GM19023 (cell line): ENCODE data around the gene DENND4B.

Experiments
- ATAC-seq: cut with Tn5 transposase; IDR thresholded peaks from one replicate; pipeline ENCODE4 v1.9.1; 2021; ENCODE audit warnings: mild to moderate bottlenecking, moderate library complexity; ENCODE audit not compliant: unreplicated experiment

DENND4B gene

DNA sequence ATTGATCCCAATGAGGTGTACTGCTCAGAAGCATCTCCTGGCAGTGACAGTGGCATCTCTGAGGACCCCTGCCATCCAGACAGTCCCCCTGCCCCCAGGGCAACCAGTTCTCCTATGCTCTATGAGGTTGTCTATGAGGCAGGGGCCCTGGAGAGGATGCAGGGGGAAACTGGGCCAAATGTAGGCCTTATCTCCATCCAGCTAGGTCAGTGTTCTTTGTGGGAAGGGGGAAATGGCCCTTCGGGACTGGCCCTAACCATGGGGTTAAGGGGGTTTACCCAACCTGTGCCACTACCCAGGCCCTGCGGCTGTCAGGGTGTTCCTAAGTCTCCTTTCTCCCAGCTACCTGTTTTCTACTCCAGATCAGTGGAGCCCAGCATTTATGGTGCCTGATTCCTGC lies 22.5 kb upstream of the DENND4B start:
- ATAC-seq: no peak

DNA sequence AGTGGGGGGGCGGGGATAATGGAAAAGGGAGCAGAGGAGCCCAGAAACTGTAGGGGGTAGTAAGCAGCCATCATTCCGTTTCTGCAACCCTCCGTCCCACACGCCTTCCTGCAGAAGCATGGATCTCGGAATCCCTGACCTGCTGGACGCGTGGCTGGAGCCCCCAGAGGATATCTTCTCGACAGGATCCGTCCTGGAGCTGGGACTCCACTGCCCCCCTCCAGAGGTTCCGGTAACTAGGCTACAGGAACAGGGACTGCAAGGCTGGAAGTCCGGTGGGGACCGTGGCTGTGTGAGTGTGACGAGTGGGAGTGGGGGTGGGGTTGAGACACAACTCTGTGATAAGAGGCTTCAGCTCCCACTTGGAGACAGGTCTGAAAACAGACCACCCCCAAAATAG lies 21.9 kb upstream of the DENND4B start:
- no peak for ATAC-seq

DNA sequence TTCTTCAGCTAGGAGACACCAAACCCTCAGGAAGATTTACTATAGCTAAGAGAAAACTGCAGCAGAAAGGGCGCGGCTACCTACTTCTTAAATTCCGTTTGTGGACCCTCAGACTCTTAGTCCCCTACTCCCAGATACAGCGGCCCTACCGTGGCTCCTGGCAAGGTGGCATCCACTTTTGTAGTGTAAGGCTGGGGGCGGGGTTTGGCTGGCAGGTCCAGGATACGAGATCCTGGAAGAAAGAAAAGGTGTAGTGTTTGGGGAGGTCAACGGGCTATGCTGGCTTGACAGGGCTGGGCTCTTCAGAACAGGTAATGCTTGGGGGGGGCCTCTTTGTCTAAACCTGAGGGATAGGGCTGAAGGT lies 21.5 kb upstream of the DENND4B start:
- no peak for ATAC-seq

DNA sequence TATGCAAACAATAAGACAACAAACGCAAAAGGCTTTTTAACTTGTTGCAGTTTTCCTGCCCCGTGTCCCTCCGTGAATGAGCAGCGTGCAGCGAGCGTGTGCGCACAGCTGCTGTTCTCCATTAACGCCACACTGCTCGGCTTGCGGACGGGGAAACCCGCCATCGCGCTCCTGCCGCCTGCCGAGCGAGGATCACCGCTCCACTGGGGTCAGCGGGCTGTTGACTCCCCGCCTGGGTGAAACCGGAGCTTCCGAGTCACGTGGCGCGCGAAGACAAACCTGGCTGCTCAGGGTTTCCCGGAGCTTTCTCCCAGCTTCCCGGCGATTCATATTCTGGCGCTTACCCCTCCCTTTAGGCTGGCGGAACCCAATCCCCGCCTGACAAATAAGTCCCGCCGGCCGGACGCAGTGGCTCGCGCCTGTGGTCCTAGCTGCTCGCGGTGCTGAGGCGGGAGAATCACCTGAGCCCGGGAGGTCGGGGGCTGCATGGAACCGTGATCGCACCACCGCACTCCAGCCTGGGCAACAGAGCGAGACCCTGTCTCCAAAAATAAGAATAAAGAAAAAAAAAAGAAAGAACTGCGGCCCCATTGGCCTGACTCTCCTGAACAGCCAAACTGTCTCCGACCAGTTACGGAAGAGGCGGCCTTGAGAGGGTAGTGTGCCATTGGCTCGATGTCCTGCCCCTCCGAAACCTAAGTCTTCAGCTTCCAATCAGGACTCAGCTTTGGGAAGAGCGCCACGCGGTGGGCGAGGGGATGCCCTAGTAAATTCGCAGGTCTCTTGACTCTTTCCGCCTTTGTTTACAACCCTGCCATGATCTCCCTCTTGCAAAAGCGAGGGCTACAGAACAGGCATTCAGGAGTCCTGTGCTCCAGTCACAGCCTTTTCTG lies 20.8 kb upstream of the DENND4B start, which contains the start of gene CREB3L4:
TSS of gene CREB3L4 (plus strand) at position 796 of the 893 bp plus-strand sequence. CDS start 624 bp downstream, outside the sequence.
- ATAC-seq: peak; percentile 71

DNA sequence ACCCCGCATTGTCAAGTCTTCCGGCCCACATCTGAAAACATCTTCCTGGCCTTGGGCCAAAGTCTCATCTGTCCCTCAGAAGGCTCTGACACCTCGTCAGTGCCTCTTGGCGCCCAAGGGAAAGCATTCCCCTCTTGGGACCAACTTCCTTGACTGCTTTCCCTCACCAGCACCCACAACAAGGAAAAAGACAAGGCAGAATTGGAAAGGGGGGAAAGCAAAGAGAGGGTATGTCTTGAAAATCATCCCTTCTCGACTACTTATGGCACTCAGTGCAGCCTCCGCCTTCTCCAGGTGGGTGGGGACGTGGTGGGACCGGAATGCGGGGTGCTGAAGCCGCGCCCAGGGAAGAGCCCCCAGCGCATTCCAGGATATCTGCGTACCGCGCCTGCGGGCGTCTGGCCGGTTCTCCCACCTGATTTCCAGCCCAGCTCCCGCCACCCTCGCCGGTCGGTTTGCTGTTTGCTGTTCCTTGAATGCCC lies 17.4 kb upstream of the DENND4B start:
- ATAC-seq: peak; percentile 1

DNA sequence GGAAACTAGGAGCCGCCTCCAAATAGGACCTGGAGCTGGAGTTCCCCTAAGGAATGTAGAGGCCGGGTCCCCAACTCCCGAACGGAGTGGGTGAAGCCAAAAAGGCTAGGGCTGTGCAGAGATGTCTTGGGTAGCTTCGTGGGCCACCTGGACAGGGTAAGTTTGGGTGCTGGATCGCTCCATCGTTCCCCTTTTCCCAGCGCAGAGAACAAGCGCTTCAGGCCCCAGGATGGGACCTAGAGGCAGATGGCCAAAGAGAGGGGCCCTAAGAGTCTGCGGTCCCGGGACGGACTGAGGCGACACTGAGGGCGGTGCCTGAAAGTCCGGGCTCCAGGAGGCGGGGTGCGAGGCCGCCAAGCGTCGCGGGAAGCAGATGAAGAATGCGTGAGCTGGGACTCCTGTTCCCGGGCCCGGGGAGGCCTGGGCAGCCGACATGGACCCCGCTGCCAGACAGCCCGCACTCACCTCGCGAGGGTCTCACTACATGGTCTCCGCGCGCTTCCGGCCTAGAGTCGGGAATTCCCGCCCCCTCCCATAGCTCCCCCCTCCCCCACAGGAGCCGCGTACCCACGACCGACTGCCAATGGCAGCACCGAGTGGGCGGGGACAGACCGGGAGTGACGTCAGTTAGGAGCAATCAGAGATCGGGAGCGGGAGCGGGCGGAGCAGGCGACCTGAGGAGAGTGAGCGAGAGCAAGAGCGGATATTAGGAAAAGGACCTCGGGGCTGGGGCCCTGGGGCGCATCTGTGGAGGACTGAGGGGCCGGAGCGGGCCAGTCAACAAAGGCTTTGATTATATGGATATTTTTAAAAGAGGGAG lies 16.7 kb upstream of the DENND4B start, which contains the start of gene SLC39A1:
TSS of gene SLC39A1 (minus strand) at position 508 of the 820 bp plus-strand sequence. CDS start 822 bp downstream, outside the sequence.
- ATAC-seq: peak; percentile 54

DNA sequence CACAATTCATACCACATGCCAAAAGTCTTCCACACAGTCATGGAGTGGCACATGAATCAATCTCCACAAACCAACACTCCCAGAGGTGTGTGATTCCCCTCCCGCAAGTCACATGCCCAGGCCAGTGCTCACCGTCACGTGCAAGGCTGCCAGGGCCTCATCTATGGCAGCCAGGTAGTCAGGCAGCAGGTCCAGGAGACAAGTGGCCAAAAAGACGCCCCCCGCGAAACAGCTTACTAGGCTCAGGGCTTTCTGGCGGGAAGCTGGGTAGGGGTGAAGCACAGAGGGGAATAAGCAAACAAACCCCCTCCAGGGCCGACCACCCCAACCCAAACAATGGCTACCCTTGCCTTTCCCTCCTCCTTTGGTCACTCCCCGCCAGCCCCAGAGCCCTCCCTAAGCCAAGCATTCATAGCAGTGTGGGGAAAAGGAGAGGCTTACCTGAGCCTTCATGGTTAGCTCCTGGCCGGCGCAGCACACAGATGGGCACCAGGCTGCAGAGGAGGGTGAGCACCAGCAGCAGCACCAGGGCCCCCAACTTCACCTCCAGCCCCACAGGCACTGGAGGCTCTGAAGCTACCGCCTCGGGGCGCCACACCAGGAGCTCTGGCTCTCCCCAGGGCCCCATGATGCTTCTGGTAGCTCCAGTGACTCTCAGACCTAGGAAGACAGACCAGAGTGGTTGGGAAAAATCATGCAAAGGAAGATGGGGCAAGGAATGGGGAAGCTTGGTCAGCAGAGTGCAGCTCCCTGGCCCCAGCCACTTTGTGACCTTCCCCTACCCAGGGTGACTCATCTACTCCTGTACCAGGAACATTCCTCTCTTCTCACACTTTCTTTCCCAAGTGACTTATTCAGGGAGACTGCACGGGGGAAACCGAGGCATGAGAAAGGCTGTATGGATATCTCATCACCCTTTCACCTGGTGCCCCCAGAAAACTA lies 15.8 kb upstream of the DENND4B start:
- ATAC-seq: no peak

DNA sequence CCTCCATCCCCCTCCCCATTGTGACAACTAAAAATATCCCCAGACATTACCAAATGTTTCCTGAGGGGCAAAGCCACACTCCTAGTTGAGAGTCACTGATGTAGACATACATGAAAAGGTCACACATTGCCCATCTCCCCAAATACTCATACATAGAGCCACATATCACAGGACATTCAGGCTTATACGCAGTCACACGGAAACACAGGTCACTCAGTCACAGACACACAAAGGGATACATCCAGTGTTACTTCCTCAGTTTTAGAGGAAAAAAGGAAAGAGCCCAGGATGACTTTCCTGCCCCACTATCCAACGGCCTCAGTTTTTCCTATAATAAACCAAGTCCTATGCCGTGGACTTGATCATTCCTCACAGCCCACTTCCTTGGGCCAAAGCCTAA lies 14.9 kb upstream of the DENND4B start:
- ATAC-seq: no peak

DNA sequence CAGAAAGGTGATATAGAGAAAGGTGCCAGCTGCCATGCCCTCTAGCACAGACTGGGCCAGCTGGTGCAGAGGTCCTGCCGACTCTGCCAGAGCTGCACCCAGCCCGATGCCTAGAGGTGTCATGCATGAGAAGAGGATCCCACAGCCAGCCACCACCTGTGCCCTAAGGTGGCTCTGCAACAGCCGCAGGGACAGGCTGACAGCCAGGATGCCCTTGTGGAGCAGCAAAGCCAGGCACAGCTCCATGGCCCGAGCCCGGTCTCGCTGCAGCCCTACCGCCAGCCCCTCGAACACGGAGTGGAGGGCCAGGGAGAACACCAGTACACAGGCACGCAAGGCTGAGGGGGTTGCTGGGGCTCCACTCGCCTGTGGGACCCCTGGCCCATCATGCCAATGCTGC lies 13.7 kb upstream of the DENND4B start:
- no peak for ATAC-seq

DNA sequence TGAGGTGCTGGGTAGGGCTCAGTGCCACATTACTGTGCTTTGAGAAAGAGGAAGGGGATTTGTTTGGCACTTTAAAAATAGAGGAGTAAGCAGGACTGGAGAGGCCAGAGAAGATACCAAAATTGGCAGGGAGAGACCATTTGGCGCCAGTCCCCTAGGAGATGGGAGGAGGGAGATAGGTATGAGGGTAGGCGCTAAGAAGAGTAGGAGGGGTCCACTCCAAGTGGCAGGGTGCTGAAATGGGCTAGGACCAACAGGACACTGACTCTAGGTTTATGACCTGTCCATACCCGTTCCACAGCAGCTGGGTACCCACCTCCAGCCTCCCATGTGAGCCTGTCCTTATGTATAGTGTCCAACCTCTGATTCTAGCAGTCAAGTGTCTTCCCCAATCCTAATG lies 12.9 kb upstream of the DENND4B start:
- ATAC-seq: no peak

DNA sequence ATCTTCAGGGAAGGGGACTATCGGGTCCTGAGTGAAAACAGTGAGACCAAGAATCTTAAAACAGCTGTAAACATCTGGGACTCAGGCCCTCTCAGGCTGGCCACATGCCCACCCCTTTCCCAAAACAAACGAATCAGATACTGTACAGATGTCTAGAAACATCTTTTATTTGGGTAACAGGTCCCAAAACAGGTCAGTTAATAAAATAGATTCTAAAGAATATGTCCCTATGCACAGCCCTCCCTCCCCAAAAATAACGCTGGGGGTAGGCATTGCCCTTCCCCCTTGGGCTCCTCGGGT lies 12.4 kb upstream of the DENND4B start:
- no peak for ATAC-seq

DNA sequence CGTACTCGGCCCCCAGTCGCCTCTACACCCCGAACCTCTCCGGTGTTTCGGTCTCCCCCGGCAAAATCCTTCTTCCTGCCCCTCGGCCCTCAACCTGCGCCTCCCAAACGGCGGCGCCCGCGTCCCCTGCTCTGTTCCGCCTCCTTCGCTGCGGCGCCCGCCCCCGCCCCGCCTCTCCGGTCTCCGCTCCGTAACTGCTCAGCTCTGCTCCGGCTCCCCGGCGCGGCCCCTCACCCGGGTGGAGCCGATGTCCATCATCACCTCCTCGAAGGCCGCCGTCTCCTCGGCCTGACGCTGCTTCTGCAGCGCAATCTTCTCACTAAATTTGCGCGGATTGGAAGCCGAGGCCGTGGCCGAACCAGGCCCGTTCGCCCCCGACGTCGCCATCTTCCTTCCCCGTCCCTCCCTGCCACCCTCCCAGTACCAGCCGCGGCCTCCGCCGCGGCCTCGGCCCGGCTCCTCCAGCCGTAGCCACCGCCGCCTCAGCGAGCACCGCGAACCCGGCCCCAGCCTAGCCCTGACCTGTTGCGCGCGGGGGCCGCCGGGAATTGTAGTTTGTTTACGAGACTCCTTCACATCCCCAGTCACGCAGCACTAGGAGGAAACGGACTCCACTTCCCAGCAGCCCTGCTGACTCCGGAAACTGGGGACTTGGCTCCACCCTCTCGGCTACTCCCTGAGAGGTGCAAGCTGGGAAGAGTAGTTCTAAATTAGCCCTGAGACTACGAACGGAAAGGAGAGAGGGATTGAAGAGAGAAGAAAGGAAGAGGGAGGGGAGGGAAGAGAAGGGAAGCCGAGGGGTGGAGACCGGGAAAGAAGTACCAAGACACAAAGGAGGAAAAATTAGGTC lies 11.8 kb upstream of the DENND4B start, which contains the start of gene CRTC2:
TSS of gene CRTC2 (minus strand) at position 502 of the 850 bp plus-strand sequence. CDS start at position 387, 115 bp downstream.
- peak; percentile 78 for ATAC-seq

DNA sequence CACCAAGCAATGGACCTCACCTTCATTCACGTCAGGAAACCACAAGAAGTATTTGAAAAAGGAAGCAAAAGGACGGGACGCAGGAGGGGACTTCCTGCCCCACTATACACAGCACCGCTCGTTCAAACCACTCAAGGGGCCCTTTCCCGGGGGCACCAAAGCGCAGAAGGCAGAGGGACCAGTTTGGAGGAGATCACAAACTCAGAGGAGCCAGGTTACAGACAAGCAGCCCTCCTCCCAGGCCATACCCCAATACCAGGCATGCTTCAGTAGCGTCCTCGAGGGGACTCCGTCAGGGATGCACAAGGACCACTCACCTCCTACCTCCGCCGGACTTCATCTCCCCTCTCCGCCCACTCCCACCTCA lies 11.2 kb upstream of the DENND4B start:
- peak; percentile 5 for ATAC-seq

DNA sequence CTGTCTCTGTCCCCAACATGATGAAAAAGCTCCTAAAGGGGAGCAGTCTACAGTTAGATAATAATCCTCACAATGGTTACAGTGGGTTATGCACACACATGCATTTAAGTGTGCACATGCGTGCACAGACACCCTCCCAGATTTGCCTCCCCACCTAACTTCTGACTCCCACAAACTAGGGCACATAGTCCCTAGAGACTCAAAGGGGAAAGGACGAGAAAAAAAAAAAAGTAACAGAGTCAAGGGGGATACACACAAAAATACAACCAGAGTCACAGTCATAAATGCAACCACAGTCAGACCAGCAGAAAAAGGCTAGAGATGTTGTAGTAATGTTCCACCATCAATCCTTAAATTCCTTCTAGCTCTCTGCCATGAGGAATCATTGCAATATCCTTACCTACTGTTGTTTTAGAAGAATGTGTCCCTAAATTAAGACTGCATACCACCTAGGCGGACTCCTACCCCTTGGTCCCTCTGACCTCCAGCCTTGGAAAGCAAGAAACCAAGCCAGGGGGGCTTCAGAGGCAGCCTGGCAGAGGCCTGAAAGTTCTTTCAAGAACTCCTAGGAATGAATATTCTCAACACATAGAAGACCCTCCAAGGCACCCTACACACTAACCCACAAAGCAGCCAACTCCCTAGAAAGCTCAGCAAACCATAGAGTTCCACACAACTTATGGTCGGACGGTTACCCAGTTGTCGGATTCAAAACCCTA lies 10.6 kb upstream of the DENND4B start:
- ATAC-seq: no peak

DNA sequence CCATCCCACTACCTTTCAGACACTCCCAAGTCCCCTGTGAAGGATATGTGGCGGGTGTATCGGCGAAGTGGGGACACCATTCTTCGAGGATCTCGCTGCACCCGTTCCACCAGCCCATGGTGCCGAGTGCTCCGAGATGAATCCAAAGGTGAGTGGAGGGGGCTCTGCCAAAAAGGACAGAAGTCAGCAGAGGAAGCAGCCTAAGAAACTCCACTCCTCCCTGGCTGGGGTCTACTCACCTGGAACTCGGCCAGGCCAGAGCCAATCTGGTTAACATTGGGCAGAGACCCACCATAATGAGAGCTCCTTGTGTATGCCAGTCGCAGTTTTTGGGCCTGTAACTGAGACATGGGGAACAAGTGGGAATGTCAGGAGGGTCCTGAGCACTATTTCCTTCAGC lies 8.3 kb upstream of the DENND4B start:
- no peak for ATAC-seq

DNA sequence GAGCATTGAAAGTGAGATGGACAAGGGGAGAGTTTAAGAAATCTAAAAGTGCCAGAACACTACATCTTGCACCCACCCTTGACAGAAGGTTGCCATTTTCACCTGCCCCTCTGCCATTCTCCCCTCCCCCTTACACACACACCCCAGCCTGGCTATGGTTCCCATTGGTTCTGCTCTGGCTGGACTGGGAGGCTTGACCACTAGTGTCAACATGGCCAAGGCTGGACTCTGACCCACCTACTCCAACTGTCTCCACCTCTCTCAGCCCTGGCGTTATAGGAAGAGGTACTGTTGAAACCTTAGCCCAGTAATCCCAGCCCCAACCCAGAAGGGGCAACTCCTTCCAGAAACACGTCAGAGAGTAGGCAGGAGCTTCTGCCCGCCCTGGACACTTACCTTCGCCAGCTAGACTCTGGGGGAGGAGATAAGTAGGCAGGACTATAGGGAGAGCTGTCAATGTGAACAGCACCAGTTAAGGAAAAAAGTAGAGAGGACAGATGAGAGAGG lies 7.4 kb upstream of the DENND4B start:
- ATAC-seq: no peak

DNA sequence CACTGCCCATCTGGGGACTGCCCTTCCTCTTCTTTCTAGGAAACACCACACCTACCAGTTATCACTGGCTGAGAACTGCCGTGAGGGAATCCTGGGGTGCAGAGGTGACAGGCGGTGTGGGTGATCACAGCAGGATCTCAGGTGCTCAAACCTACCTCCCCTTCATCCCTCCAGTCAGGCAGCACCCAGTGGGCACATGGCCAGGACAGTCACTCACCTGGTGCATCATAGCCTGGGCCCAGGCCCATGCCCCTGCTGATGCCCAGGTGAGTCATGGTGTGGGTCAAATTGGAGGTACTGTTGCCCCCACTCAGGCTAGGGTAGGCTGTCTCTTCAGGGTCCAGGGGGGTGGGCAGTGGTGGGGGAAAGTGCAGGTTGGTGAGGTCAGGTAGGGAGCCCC lies 5.3 kb upstream of the DENND4B start:
- ATAC-seq: no peak

DNA sequence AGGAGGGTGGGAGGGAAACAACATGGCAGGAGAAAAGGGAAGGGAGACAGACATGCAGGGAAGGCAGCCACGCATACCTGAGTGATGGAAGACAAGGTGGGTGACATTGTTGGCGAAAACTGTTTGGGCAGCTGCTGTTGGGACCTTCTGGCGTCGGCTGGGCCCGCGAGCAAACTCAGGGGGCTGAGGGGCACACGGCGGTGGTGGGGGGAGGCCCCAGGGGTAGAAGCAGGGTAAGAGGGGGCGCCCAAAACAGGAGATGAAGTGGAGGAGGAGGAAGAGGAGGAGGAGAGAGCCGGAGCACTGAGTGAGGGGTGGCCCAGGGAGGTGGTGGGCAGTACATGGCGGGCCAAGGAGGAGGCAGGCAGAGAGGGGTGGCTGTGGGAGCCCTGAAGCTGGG lies 4.7 kb upstream of the DENND4B start:
- no peak for ATAC-seq
